HL-60 (cell line): ENCODE data around the gene ADRA2C.

ENCODE experiments used
- TF ChIP-seq, protein P1 (sequence below): IDR thresholded peaks from 2 replicates; pipeline ENCODE4 v1.6.1; 2012; ENCODE audit warnings: low read depth; ENCODE audit not compliant: insufficient replicate concordance
- TF ChIP-seq, protein P2 (sequence below): IDR thresholded peaks from one replicate; pipeline ENCODE4 v1.5.1; 2011; ENCODE audit warnings: low read length, control low read depth, inconsistent platforms; ENCODE audit not compliant: insufficient read depth

DNA sequence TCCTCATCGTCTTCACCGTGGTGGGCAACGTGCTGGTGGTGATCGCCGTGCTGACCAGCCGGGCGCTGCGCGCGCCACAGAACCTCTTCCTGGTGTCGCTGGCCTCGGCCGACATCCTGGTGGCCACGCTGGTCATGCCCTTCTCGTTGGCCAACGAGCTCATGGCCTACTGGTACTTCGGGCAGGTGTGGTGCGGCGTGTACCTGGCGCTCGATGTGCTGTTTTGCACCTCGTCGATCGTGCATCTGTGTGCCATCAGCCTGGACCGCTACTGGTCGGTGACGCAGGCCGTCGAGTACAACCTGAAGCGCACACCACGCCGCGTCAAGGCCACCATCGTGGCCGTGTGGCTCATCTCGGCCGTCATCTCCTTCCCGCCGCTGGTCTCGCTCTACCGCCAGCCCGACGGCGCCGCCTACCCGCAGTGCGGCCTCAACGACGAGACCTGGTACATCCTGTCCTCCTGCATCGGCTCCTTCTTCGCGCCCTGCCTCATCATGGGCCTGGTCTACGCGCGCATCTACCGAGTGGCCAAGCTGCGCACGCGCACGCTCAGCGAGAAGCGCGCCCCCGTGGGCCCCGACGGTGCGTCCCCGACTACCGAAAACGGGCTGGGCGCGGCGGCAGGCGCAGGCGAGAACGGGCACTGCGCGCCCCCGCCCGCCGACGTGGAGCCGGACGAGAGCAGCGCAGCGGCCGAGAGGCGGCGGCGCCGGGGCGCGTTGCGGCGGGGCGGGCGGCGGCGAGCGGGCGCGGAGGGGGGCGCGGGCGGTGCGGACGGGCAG is 792 bp downstream of the ADRA2C start:
- TF ChIP-seq, protein P1, sequence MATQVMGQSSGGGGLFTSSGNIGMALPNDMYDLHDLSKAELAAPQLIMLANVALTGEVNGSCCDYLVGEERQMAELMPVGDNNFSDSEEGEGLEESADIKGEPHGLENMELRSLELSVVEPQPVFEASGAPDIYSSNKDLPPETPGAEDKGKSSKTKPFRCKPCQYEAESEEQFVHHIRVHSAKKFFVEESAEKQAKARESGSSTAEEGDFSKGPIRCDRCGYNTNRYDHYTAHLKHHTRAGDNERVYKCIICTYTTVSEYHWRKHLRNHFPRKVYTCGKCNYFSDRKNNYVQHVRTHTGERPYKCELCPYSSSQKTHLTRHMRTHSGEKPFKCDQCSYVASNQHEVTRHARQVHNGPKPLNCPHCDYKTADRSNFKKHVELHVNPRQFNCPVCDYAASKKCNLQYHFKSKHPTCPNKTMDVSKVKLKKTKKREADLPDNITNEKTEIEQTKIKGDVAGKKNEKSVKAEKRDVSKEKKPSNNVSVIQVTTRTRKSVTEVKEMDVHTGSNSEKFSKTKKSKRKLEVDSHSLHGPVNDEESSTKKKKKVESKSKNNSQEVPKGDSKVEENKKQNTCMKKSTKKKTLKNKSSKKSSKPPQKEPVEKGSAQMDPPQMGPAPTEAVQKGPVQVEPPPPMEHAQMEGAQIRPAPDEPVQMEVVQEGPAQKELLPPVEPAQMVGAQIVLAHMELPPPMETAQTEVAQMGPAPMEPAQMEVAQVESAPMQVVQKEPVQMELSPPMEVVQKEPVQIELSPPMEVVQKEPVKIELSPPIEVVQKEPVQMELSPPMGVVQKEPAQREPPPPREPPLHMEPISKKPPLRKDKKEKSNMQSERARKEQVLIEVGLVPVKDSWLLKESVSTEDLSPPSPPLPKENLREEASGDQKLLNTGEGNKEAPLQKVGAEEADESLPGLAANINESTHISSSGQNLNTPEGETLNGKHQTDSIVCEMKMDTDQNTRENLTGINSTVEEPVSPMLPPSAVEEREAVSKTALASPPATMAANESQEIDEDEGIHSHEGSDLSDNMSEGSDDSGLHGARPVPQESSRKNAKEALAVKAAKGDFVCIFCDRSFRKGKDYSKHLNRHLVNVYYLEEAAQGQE, result no peak
- TF ChIP-seq, protein P2, sequence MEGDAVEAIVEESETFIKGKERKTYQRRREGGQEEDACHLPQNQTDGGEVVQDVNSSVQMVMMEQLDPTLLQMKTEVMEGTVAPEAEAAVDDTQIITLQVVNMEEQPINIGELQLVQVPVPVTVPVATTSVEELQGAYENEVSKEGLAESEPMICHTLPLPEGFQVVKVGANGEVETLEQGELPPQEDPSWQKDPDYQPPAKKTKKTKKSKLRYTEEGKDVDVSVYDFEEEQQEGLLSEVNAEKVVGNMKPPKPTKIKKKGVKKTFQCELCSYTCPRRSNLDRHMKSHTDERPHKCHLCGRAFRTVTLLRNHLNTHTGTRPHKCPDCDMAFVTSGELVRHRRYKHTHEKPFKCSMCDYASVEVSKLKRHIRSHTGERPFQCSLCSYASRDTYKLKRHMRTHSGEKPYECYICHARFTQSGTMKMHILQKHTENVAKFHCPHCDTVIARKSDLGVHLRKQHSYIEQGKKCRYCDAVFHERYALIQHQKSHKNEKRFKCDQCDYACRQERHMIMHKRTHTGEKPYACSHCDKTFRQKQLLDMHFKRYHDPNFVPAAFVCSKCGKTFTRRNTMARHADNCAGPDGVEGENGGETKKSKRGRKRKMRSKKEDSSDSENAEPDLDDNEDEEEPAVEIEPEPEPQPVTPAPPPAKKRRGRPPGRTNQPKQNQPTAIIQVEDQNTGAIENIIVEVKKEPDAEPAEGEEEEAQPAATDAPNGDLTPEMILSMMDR, result no peak
